IMR-90 (cell line): ENCODE measurements around the gene ATP2C2. TPM values are rescaled to one million over a fixed set of nuclear protein-coding genes. Genes with fewer than 3 reads are reported as not detected.

Source experiments
- ATAC-seq: fragments of 200-7000 bp; cut with Tn5 transposase; 2 replicates; pipeline ENCODE4 v1.9.1; 2020; ENCODE audit warnings: low read depth, mild to moderate bottlenecking, moderate library complexity
- BruUV-seq: library from RNA; stranded (reverse); fragments of 400-500 nt; replicated peaks from 2 replicates; lab custom pipeline; 2021; lab: Mats Ljungman, UMichigan
- CTCF ChIA-PET: fragments of 300-600 bp; formaldehyde crosslinking; extraction: SDS; loops from one replicate; lab custom pipeline; 2021; ENCODE audit warnings: antibody characterized with exemption; lab: Yijun Ruan, JAX
- POLR2A ChIA-PET: fragments of 300-600 bp; sonication (Branson Sonifier 250); formaldehyde crosslinking; loops from one replicate; lab custom pipeline; 2022; ENCODE audit warnings: antibody characterized with exemption; ENCODE audit not compliant: unreplicated experiment; lab: Charles Lee
- DNase-seq: peaks from one replicate; pipeline ENCODE4 v3.0.0; 2013
- H2AFZ ChIP-seq: replicated peaks from 2 replicates; pipeline ENCODE3; 2013; ENCODE audit warnings: low read length, mild to moderate bottlenecking; ENCODE audit not compliant: poor library complexity
- H2AK5ac ChIP-seq: 2 replicates; pipeline ENCODE4 v1.6.1; 2013; ENCODE audit warnings: low read depth, low read length, inconsistent platforms
- H2AK9ac ChIP-seq: replicated peaks from 2 replicates; pipeline ENCODE3; 2013; ENCODE audit warnings: mild to moderate bottlenecking, low read depth, low read length, moderate library complexity; ENCODE audit not compliant: poor library complexity
- H2BK120ac ChIP-seq: 2 replicates; pipeline ENCODE4 v1.6.1; 2013; ENCODE audit warnings: low read depth, low read length, inconsistent platforms
- H2BK15ac ChIP-seq: 3 replicates; pipeline ENCODE4 v1.6.1; 2013; ENCODE audit warnings: low read depth, low read length, inconsistent platforms
- H2BK20ac ChIP-seq: 2 replicates; pipeline ENCODE4 v1.6.1; 2013; ENCODE audit warnings: low read depth, mild to moderate bottlenecking, inconsistent platforms, low read length, moderate library complexity
- H2BK5ac ChIP-seq: 2 replicates; pipeline ENCODE4 v1.6.1; 2013; ENCODE audit warnings: mild to moderate bottlenecking, low read depth, low read length, inconsistent platforms; ENCODE audit not compliant: poor library complexity, severe bottlenecking
- H3K14ac ChIP-seq: replicated peaks from 2 replicates; pipeline ENCODE4 v1.6.1; 2013; ENCODE audit warnings: low read depth, low read length, inconsistent platforms
- H3K18ac ChIP-seq: 2 replicates; pipeline ENCODE4 v1.6.1; 2013; ENCODE audit warnings: low read depth, low read length, control low read depth
- H3K23ac ChIP-seq: 2 replicates; pipeline ENCODE4 v1.6.1; 2013; ENCODE audit warnings: low read depth, low read length, inconsistent platforms
- H3K27ac ChIP-seq: 2 replicates; pipeline ENCODE4 v1.5.1; 2013; ENCODE audit warnings: mild to moderate bottlenecking, control low read depth, low read length; ENCODE audit not compliant: insufficient read depth
- H3K27me3 ChIP-seq: 2 replicates; pipeline ENCODE4 v1.6.1; 2013; ENCODE audit warnings: low read length; ENCODE audit not compliant: control insufficient read depth, insufficient read depth
- H3K36me3 ChIP-seq: 2 replicates; pipeline ENCODE4 v1.6.1; 2013; ENCODE audit warnings: low read length, mixed read lengths; ENCODE audit not compliant: control insufficient read depth, insufficient read depth
- H3K4ac ChIP-seq: 2 replicates; pipeline ENCODE4 v1.6.1; 2013; ENCODE audit warnings: low read depth, low read length, inconsistent platforms
- H3K4me1 ChIP-seq: 2 replicates; pipeline ENCODE4 v1.6.1; 2013; ENCODE audit warnings: low read length, mixed read lengths; ENCODE audit not compliant: control insufficient read depth, insufficient read depth
- H3K4me2 ChIP-seq: 2 replicates; pipeline ENCODE4 v1.6.1; 2013; ENCODE audit warnings: low read depth, mild to moderate bottlenecking, control low read depth, low read length, moderate library complexity
- H3K4me3 ChIP-seq: 2 replicates; pipeline ENCODE4 v1.5.1; 2013; ENCODE audit warnings: low read depth, mild to moderate bottlenecking, control low read depth, low read length, moderate library complexity; ENCODE audit not compliant: insufficient read depth
- H3K56ac ChIP-seq: 2 replicates; pipeline ENCODE4 v1.6.1; 2013; ENCODE audit warnings: low read length, inconsistent platforms; ENCODE audit not compliant: insufficient read depth; ENCODE audit errors: extremely low read depth
- H3K79me1 ChIP-seq, 2 experiments: 2 replicates each; pipeline ENCODE4 v1.6.1; 2013; ENCODE audit warnings: low read length in 2 of 2, inconsistent platforms in 1 of 2, low read depth in 1 of 2
- H3K9ac ChIP-seq: 2 replicates; pipeline ENCODE4 v1.6.1; 2013; ENCODE audit warnings: low read depth, low read length, control low read depth
- H3K9me1 ChIP-seq: 2 replicates; pipeline ENCODE4 v1.6.1; 2013; ENCODE audit warnings: low read length, inconsistent platforms; ENCODE audit not compliant: insufficient read depth
- H3K9me3 ChIP-seq: 2 replicates; pipeline ENCODE4 v1.6.1; 2013; ENCODE audit warnings: low read length; ENCODE audit not compliant: control insufficient read depth, insufficient read depth
- H4K20me1 ChIP-seq: 2 replicates; pipeline ENCODE4 v1.6.1; 2013; ENCODE audit warnings: low read length, inconsistent platforms; ENCODE audit not compliant: insufficient read depth
- H4K5ac ChIP-seq: 2 replicates; pipeline ENCODE4 v1.6.1; 2013; ENCODE audit warnings: mild to moderate bottlenecking, low read depth, low read length, control low read depth
- H4K8ac ChIP-seq, 2 experiments: 2 replicates each; pipeline ENCODE4 v1.6.1; 2013; ENCODE audit warnings: low read depth in 2 of 2, low read length in 2 of 2, control low read depth in 1 of 2, inconsistent platforms in 1 of 2
- H4K91ac ChIP-seq: 2 replicates; pipeline ENCODE4 v1.6.1; 2013; ENCODE audit warnings: low read depth, low read length, inconsistent platforms; ENCODE audit not compliant: insufficient read depth
- MAFK ChIP-seq: IDR thresholded peaks from 2 replicates; pipeline ENCODE4 v1.6.1; 2012; ENCODE audit warnings: low read depth, low read length, improper control_type of control experiment
- POLR2A ChIP-seq: IDR thresholded peaks from 2 replicates; pipeline ENCODE4 v1.6.1; 2012; ENCODE audit warnings: mild to moderate bottlenecking, low read depth, low read length
- WGBS, 2 experiments: methylation state at CpG; one replicate each; pipeline versions ENCODE4 v1.1.5 to v1.1.7; 2013; ENCODE audit warnings: missing lambda C conversion rate in 2 of 2; ENCODE audit not compliant: insufficient read length in 1 of 2; ENCODE audit errors: extremely low coverage in 2 of 2; 5-methylcytosine and 5-hydroxymethylcytosine counted together
- dilution Hi-C: fragments of 300-500 bp; cut with HindIII; formaldehyde crosslinking; loops from one replicate; pipeline ENCODE4 v1.14.3; 2018; ENCODE audit warnings: low sequenced_read_pairs; ENCODE audit not compliant: unreplicated experiment
- in situ Hi-C: fragments of 300-500 bp; cut with MboI; formaldehyde crosslinking; loops from 3 replicates; pipeline ENCODE4 v1.14.3; 2019; ENCODE audit warnings: low sequenced_read_pairs, inconsistent platforms, mixed read lengths
- intact Hi-C: fragments of 100-400 bp; cut with micrococcal nuclease; formaldehyde crosslinking; loops from 2 replicates; pipeline ENCODE4 v1.10.0; 2022
- polyA plus RNA-seq, 3 experiments: library from polyadenylated mRNA; depleted of rRNA; stranded (reverse); fragments of >200 nt; gene quantifications; 2 replicates each; pipeline ENCODE4 v1.2.3, GENCODE V29; 2012; ENCODE audit warnings: low replicate concordance in 1 of 3
- total RNA-seq: library from RNA; depleted of rRNA; stranded (reverse); fragments of >200 nt; gene quantifications from 2 replicates; pipeline ENCODE4 v1.2.3, GENCODE V29; 2012

Gene ATP2C2
- total and polyA plus RNA-seq, 2 of the 4 experiments (the other 2 are of a cell fraction) = not detected

DNA sequence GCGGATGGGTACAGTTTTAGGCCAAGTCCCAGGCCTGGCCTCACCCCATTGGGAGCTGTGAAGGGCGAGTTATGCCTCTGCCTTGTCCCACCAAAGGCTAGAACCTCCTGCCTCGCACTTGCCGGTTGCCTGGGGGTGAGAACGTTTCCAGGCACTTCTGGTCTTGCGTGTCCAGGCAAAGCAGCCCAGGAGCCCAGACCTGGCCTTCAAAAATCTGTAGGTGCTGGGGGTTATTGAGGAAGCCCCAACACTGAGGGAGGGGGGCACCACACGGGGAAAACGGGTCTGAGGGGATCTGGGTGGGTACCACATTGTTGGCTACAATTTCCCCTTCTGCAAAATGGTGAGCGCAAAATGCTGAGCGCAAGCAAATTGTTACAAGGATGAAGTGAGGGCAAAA is 12.2 kb upstream of the ATP2C2 start:
- no peak overlapping the region for H4K8ac ChIP-seq
- intact Hi-C loops (no loop called here), in situ Hi-C loops (no loop called here), dilution Hi-C loops (no loop called here)
- no peak overlapping the region for H3K27ac ChIP-seq
- WGBS, 2 experiments = 80% methylated on average over 2 of the region's 10 CpGs; no CpG with 5 or more reads in 1 of the 2 experiments
- no peaks in the 10 kb centered on the region for H3K36me3 ChIP-seq
- H2AK9ac ChIP-seq = no peak overlapping the region
- no peak overlapping the region for H2AFZ ChIP-seq
- H2BK120ac ChIP-seq = no peak overlapping the region
- H3K9me1 ChIP-seq = no peaks in the 10 kb centered on the region
- H3K18ac ChIP-seq = no peak overlapping the region
- H2BK5ac ChIP-seq = no peak overlapping the region
- H3K14ac ChIP-seq = no peak overlapping the region
- H4K5ac ChIP-seq = no peak overlapping the region
- H3K79me1 ChIP-seq = no peaks in the 10 kb centered on the region
- H3K4me3 ChIP-seq = no peak overlapping the region
- no peak overlapping the region for H2AK5ac ChIP-seq
- no peak overlapping the region for H3K4me2 ChIP-seq
- TF ChIP-seq POLR2A (no peak), MAFK (0 out of 2 replicates have a peak, but pooled peaks have one; percentile 1)
- H3K9me3 ChIP-seq = no peaks in the 10 kb centered on the region; the same call in 1 of the 2 replicates
- DNase-seq (no peak), ATAC-seq (no peak)
- H4K91ac ChIP-seq = no peak overlapping the region
- no peak overlapping the region for H2BK15ac ChIP-seq
- peaks cover 3% of the 10 kb centered on the region; the same call in 1 of the 2 replicates for H3K4me1 ChIP-seq
- H4K20me1 ChIP-seq = peaks cover 2% of the 10 kb centered on the region; the same call in 1 of the 2 replicates
- BruUV-seq = no TSS peak
- H3K27me3 ChIP-seq = peaks cover 56% of the 10 kb centered on the region
- H3K4ac ChIP-seq = no peak overlapping the region
- POLR2A ChIA-PET = no interaction called here
- no peak overlapping the region for H3K56ac ChIP-seq
- H3K9ac ChIP-seq = no peak overlapping the region
- H3K23ac ChIP-seq = no peak overlapping the region
- H2BK20ac ChIP-seq = no peak overlapping the region
- CTCF ChIA-PET = no interaction called here
